Measurements from ENCODE around the gene PRKG1.

The PRKG1 gene

GRCh38 chr10:51340366-51340765, 266.1 kb downstream of the PRKG1 start:
- no peak for TF ChIP-seq TAF1 (IDR thresholded peaks at IDR 0.05; ENCODE audit: borderline replicate concordance, insufficient read depth, low read length)
- TF ChIP-seq POLR2AphosphoS5 (IDR thresholded peaks at IDR 0.05; ENCODE audit: low read depth, low read length), result no peak
- TF ChIP-seq FOXP2 (optimal IDR thresholded peaks at IDR 0.05; ENCODE audit: borderline replicate concordance, extremely low read depth, extremely low read length, insufficient read depth), result no peak
- TF ChIP-seq REST (IDR thresholded peaks at IDR 0.05; ENCODE audit: insufficient read depth in 1 of 2, low read depth in 2 of 2, low read length in 2 of 2), result no peak
- TF ChIP-seq SIN3A (IDR thresholded peaks at IDR 0.05; ENCODE audit: borderline replicate concordance, insufficient read depth, low read length), result no peak

- TF ChIP-seq TAF1 (IDR thresholded peaks at IDR 0.05; ENCODE audit: borderline replicate concordance, insufficient read depth, low read length) (no peak), SIN3A (IDR thresholded peaks at IDR 0.05; ENCODE audit: borderline replicate concordance, insufficient read depth, low read length) (no peak), FOXP2 (optimal IDR thresholded peaks at IDR 0.05; ENCODE audit: borderline replicate concordance, extremely low read depth, extremely low read length, insufficient read depth) (no peak), REST (IDR thresholded peaks at IDR 0.05; ENCODE audit: insufficient read depth in 1 of 2, low read depth in 2 of 2, low read length in 2 of 2) (no peak), POLR2AphosphoS5 (IDR thresholded peaks at IDR 0.05; ENCODE audit: low read depth, low read length) (no peak)
Measured at GRCh38 chr10:51340845-51341610, 266.7 kb downstream of the PRKG1 start.

- TF ChIP-seq POLR2AphosphoS5 (IDR thresholded peaks at IDR 0.05; ENCODE audit: low read depth, low read length) (no peak), TAF1 (IDR thresholded peaks at IDR 0.05; ENCODE audit: borderline replicate concordance, insufficient read depth, low read length) (no peak), REST (IDR thresholded peaks at IDR 0.05; ENCODE audit: insufficient read depth in 1 of 2, low read depth in 2 of 2, low read length in 2 of 2) (no peak), SIN3A (IDR thresholded peaks at IDR 0.05; ENCODE audit: borderline replicate concordance, insufficient read depth, low read length) (no peak), FOXP2 (optimal IDR thresholded peaks at IDR 0.05; ENCODE audit: borderline replicate concordance, extremely low read depth, extremely low read length, insufficient read depth) (no peak)
Measured at GRCh38 chr10:51342381-51342780, 268.1 kb downstream of the PRKG1 start.

GRCh38 chr10:51343391-51343790, 269.1 kb downstream of the PRKG1 start:
- TF ChIP-seq POLR2AphosphoS5 (IDR thresholded peaks at IDR 0.05; ENCODE audit: low read depth, low read length) (no peak), SIN3A (IDR thresholded peaks at IDR 0.05; ENCODE audit: borderline replicate concordance, insufficient read depth, low read length) (no peak), TAF1 (IDR thresholded peaks at IDR 0.05; ENCODE audit: borderline replicate concordance, insufficient read depth, low read length) (no peak), REST (IDR thresholded peaks at IDR 0.05; ENCODE audit: insufficient read depth in 1 of 2, low read depth in 2 of 2, low read length in 2 of 2) (no peak), FOXP2 (optimal IDR thresholded peaks at IDR 0.05; ENCODE audit: borderline replicate concordance, extremely low read depth, extremely low read length, insufficient read depth) (no peak)
